Calu3 (cell line): ENCODE measurements around the gene TIMP2. TPM values are rescaled to one million over a fixed set of nuclear protein-coding genes. Genes with fewer than 3 reads are reported as not detected.

ENCODE experiments used
- BruUV-seq: library from RNA; stranded (reverse); fragments of 400-500 nt; replicated peaks from 2 replicates; lab custom pipeline; 2021; lab: Mats Ljungman, UMichigan
- CTCF ChIA-PET: fragments of 300-600 bp; sonication (Branson Sonifier 250); formaldehyde crosslinking; loops from one replicate; lab custom pipeline; 2022; ENCODE audit warnings: antibody characterized with exemption; lab: Charles Lee
- DNase-seq: peaks from one replicate; pipeline ENCODE4 v3.0.0; 2022
- H3K27ac Mint-ChIP-seq: one replicate; pipeline ENCODE4 v1.8.0; 2022; ENCODE audit warnings: mixed read lengths; ENCODE audit not compliant: unreplicated experiment
- H3K27me3 Mint-ChIP-seq: one replicate; pipeline ENCODE4 v1.8.0; 2022; ENCODE audit warnings: mixed read lengths; ENCODE audit not compliant: unreplicated experiment
- H3K36me3 Mint-ChIP-seq: one replicate; pipeline ENCODE4 v1.8.0; 2022; ENCODE audit warnings: mild to moderate bottlenecking, moderate library complexity, mixed read lengths; ENCODE audit not compliant: insufficient read depth, unreplicated experiment
- H3K4me1 Mint-ChIP-seq: one replicate; pipeline ENCODE4 v1.8.0; 2022; ENCODE audit warnings: mild to moderate bottlenecking, low read depth, mixed read lengths; ENCODE audit not compliant: unreplicated experiment
- H3K4me3 Mint-ChIP-seq: one replicate; pipeline ENCODE4 v1.8.0; 2022; ENCODE audit warnings: mild to moderate bottlenecking, low read depth, moderate library complexity, mixed read lengths; ENCODE audit not compliant: unreplicated experiment
- H3K9me3 Mint-ChIP-seq: one replicate; pipeline ENCODE4 v1.8.0; 2022; ENCODE audit warnings: low read depth, mixed read lengths; ENCODE audit not compliant: unreplicated experiment
- CTCF ChIP-seq: fragments of 200-600 bp; IDR thresholded peaks from one replicate; pipeline ENCODE4 v1.8.0; 2022; ENCODE audit warnings: antibody characterized with exemption; ENCODE audit not compliant: unreplicated experiment
- intact Hi-C: fragments of 100-400 bp; cut with micrococcal nuclease; formaldehyde crosslinking; loops from one replicate; pipeline ENCODE4 v1.10.0; 2022; ENCODE audit not compliant: unreplicated experiment
- total RNA-seq: library from RNA; stranded (reverse); gene quantifications from 2 replicates; pipeline ENCODE4 v1.2.3, GENCODE V29; 2022

TIMP2 gene
- total RNA-seq, 1 experiment from 2014 or later, result 246 TPM

DNA sequence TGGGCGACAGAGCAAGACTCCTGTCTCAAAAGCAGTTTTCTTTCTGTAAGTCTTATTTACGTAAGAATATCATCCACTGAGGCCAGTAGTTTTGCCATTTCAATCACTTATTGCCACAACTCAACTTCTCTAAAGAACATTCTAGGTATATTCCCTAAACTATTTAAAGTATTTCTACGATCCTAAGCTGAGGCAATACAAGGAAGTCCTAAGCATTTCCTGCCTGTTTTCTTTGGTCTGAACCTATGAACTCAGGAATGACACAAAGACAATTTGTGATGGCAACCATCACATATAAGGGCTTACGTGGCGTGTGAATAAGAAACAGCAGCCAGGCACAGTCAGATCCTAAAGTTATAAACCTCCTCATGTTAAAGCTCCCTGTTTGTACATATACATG is 98.8 kb downstream of the TIMP2 start:
- no TSS peak for BruUV-seq
- Mint-ChIP-seq H3K36me3 (peaks cover 72% of the 10 kb centered on the region), H3K4me1 (no peaks in the 10 kb centered on the region), H3K27me3 (no peaks in the 10 kb centered on the region), H3K27ac (no peak overlapping the region), H3K4me3 (no peak overlapping the region), H3K9me3 (no peaks in the 10 kb centered on the region)
- DNase-seq, result no peak
- intact Hi-C loops, result no loop called here
- TF ChIP-seq CTCF, result no peak
- CTCF ChIA-PET, result interaction anchor here (0.5 to 0.6 kb wide), 2 partner anchors 97 to 1022 kb away, joined by 3 to 5 read pairs; no protein-coding TSS in a partner anchor

DNA sequence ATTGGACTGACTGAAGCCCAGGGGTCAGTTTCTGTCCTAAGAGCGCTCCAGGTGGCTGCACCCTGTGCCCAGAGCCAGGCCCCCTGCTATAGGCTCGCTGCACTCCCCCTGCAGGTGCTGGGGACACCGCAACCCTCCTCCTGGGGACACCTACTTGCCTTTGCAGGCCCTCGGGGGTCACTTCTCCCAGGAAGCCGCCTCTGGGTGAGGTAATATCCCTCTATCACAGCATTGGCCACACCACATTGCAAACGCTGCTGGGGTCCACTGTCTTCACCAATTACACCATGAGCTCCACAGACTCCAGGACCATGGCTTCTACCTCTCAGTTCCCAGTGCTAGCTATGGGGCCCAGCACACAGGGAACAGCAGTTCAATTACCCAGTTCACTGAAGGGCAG is 99.5 kb downstream of the TIMP2 start:
- Mint-ChIP-seq H3K4me3 (no peak overlapping the region), H3K4me1 (no peaks in the 10 kb centered on the region), H3K27ac (no peak overlapping the region), H3K36me3 (peaks cover 71% of the 10 kb centered on the region), H3K9me3 (no peaks in the 10 kb centered on the region), H3K27me3 (no peaks in the 10 kb centered on the region)
- DNase-seq, result no peak
- BruUV-seq, result no TSS peak
- intact Hi-C loops, result no loop called here
- CTCF ChIA-PET, result no interaction called here
- no peak for TF ChIP-seq CTCF

DNA sequence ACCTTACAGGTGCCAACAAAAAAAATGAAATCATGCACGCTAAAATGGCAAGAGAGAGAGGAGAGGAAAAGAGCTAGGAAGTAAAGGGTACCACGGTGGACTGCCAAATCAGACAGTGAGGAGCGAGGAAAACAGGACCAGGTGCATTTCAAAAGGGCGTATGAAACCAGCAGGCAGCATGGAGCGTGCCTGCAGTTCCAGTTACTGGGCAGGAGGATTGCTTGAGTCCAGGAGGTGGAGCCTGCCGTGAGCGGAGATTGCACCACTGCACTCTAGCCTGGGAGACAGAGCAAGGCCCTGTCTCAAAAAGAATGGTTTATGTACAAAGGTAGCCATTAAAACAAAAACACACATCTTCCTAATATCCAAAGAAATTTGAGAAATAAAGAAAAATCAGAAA is 100.9 kb downstream of the TIMP2 start:
- no peak for TF ChIP-seq CTCF
- Mint-ChIP-seq H3K27ac (no peak overlapping the region), H3K4me3 (no peak overlapping the region), H3K9me3 (no peaks in the 10 kb centered on the region), H3K4me1 (no peaks in the 10 kb centered on the region), H3K36me3 (peaks cover 75% of the 10 kb centered on the region), H3K27me3 (no peaks in the 10 kb centered on the region)
- intact Hi-C loops, result no loop called here
- CTCF ChIA-PET, result no interaction called here
- DNase-seq, result no peak
- BruUV-seq, result no TSS peak

DNA sequence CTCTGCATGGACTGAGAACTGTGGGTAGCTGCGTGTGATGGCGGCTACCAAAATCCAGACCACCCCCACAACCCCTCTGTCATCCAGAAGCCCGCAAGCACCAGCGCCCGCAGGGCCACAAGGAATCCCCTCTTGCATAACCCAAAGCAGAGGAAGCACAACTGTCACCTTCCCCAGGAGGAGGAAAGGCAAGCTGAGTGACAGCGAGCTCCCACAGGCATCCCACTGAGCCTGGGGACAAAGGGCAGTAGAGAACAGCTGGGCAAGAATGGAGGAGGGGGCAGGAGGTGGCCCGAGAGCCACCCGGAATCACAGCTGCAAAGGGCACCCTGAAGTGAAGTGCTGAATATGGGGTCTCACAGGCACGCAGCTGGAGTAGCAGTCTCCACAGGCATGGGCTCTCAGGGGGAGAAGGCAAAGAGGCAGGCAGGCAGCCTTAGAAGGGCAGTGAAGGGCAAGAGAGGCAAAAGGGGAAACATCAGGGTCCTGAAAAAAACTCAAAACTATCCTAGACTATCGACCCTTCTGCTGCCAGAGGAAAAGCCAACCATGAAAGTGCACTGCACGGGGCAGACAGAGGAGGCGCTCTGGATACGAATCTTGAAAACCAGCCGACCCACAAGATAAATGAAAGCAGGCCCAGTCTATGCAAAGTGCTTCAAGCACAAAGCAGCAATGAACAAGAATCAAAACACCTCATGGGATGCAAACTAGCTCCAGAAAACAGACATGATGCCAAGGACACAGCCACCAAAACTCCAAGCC is 101.7 kb downstream of the TIMP2 start:
- TF ChIP-seq CTCF, result no peak
- CTCF ChIA-PET, result interaction anchor here (0.6 kb wide), 1 partner anchor 10 kb away, joined by 3 read pairs; no protein-coding TSS in a partner anchor
- no peak overlapping the region for H3K4me3 Mint-ChIP-seq
- H3K36me3 Mint-ChIP-seq, result peaks cover 81% of the 10 kb centered on the region
- H3K9me3 Mint-ChIP-seq, result no peaks in the 10 kb centered on the region
- BruUV-seq, result no TSS peak
- DNase-seq, result no peak
- no peaks in the 10 kb centered on the region for H3K4me1 Mint-ChIP-seq
- H3K27me3 Mint-ChIP-seq, result no peaks in the 10 kb centered on the region
- H3K27ac Mint-ChIP-seq, result no peak overlapping the region
- intact Hi-C loops, result no loop called here
